GM19452 (cell line): ENCODE data around the gene HSPA12B.

Source experiments
- ATAC-seq: cut with Tn5 transposase; IDR thresholded peaks from one replicate; pipeline ENCODE4 v1.9.1; 2021; ENCODE audit not compliant: unreplicated experiment

HSPA12B gene

GRCh38 chr20:3747471-3747870 lies 15.0 kb downstream of the HSPA12B start:
- ATAC-seq, result no peak

- ATAC-seq, result no peak
Observed at GRCh38 chr20:3748073-3748472, 15.6 kb downstream of the HSPA12B start.

- ATAC-seq, result no peak
Observed at GRCh38 chr20:3749087-3749688, 16.7 kb downstream of the HSPA12B start.

GRCh38 chr20:3749689-3750531 lies 17.4 kb downstream of the HSPA12B start:
- no peak for ATAC-seq

- no peak for ATAC-seq
Observed at GRCh38 chr20:3751305-3751674, 18.8 kb downstream of the HSPA12B start.

GRCh38 chr20:3751675-3752385 lies 19.3 kb downstream of the HSPA12B start:
- no peak for ATAC-seq

- no peak for ATAC-seq
Observed at GRCh38 chr20:3752386-3752759, 19.9 kb downstream of the HSPA12B start.

GRCh38 chr20:3753098-3753497 lies 20.6 kb downstream of the HSPA12B start:
- ATAC-seq, result no peak

- ATAC-seq, result no peak
Observed at GRCh38 chr20:3753501-3754275, 21.2 kb downstream of the HSPA12B start.

- no peak for ATAC-seq
Observed at GRCh38 chr20:3754276-3754630, 21.8 kb downstream of the HSPA12B start.

GRCh38 chr20:3755269-3755668 lies 22.8 kb downstream of the HSPA12B start:
- no peak for ATAC-seq

GRCh38 chr20:3755814-3756480 lies 23.5 kb downstream of the HSPA12B start:
- ATAC-seq, result no peak

GRCh38 chr20:3757268-3757667 lies 24.8 kb downstream of the HSPA12B start:
- ATAC-seq, result no peak

- no peak for ATAC-seq
Observed at GRCh38 chr20:3758566-3758965, 26.1 kb downstream of the HSPA12B start.

GRCh38 chr20:3759316-3759823 lies 26.9 kb downstream of the HSPA12B start:
- ATAC-seq, result no peak

GRCh38 chr20:3759884-3760283 lies 27.4 kb downstream of the HSPA12B start:
- ATAC-seq, result no peak

- ATAC-seq, result no peak
Observed at GRCh38 chr20:3760655-3761348, 28.3 kb downstream of the HSPA12B start.

- ATAC-seq, result no peak
Observed at GRCh38 chr20:3763671-3764601, 31.5 kb downstream of the HSPA12B start.

- ATAC-seq, result no peak
Observed at GRCh38 chr20:3764659-3765058, 32.2 kb downstream of the HSPA12B start.
